Suprapubic skin (tissue), 4 donors: ENCODE measurements around the gene SP100. TPM values are rescaled to one million over a fixed set of nuclear protein-coding genes. Genes with fewer than 3 reads are reported as not detected.
"Not testable (repeated sequence)": the region's sequence is repeated elsewhere in the genome, so short reads cannot be mapped to it uniquely, and the experiment has no call there.

ENCODE experiments used
- DNase-seq, 2 donors: peaks; one replicate each; pipeline ENCODE4 v3.0.0-alpha.2; 2019; ENCODE audit warnings: low spot score in 2 of 2
- H3K27ac ChIP-seq: fragments of 200-600 bp; sonication (generic); one replicate; pipeline ENCODE4 v1.5.1; 2019
- H3K27me3 ChIP-seq: fragments of 200-600 bp; sonication (generic); one replicate; pipeline ENCODE4 v1.5.1; 2019
- H3K36me3 ChIP-seq: fragments of 200-600 bp; sonication (generic); one replicate; pipeline ENCODE4 v1.5.1; 2019
- H3K4me1 ChIP-seq: fragments of 200-600 bp; sonication (generic); one replicate; pipeline ENCODE4 v1.5.1; 2019
- H3K4me3 ChIP-seq: fragments of 200-600 bp; sonication (generic); one replicate; pipeline ENCODE4 v1.5.1; 2019; ENCODE audit warnings: mild to moderate bottlenecking
- H3K9me3 ChIP-seq: fragments of 200-600 bp; sonication (generic); one replicate; pipeline ENCODE4 v1.5.1; 2019
- EP300 ChIP-seq: sonication (generic); formaldehyde crosslinking; IDR thresholded peaks from one replicate; pipeline ENCODE4 v1.6.1; 2017; ENCODE audit warnings: antibody characterized with exemption
- POLR2A ChIP-seq, 2 donors: fragments of 450-650 bp; IDR thresholded peaks; one replicate each; pipeline ENCODE4 v1.6.1; 2017; ENCODE audit warnings: antibody characterized with exemption in 2 of 2, mild to moderate bottlenecking in 2 of 2, moderate library complexity in 2 of 2
- POLR2AphosphoS5 ChIP-seq, 3 donors: sonication (generic); formaldehyde crosslinking; IDR thresholded peaks; one replicate each; pipeline ENCODE4 v1.6.1; 2017; ENCODE audit warnings: antibody characterized with exemption in 3 of 3
- WGBS: methylation state at CpG from one replicate; pipeline ENCODE4 v1.1.5; 2018; 5-methylcytosine and 5-hydroxymethylcytosine counted together
- total RNA-seq, 4 donors: library from RNA; depleted of rRNA; stranded (reverse); fragments of >200 nt; gene quantifications; one replicate each; pipeline ENCODE4 v1.1.0, GENCODE V29; 2016
- TF ChIP-seq, protein P1 (sequence below), 2 donors: fragments of 200-600 bp in 1 of 2; fragments of 450-650 bp in 1 of 2; sonication (generic) in 1 of 2; IDR thresholded peaks; one replicate each; pipeline ENCODE4 v1.5.1; 2016 to 2019; ENCODE audit warnings: antibody characterized with exemption in 2 of 2, mild to moderate bottlenecking in 1 of 2, moderate library complexity in 1 of 2

The SP100 gene
- total RNA-seq, 4 donors from 2014 or later = 38.7 to 118 (median 65.6) TPM

DNA sequence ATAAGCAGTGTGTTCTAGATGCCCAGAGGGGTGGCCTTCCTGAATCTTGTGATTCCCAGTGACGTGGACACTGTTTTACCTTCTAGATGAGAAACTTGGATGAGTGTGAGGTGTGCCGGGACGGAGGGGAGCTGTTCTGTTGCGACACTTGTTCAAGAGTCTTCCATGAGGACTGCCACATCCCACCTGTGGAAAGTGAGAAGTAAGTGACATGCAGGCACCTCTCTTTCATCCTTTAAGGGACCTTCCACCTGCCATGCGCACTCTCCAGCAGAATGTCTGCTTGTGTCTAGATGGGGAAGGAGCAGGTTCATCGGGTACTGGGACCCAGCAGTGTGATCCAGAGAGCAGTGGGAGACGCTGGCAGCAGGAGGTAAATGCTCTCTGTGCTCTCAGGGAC, 16.0 kb upstream of the SP100 start:
- H3K9me3 ChIP-seq = no peaks in the 10 kb centered on the region
- no peak overlapping the region for H3K4me3 ChIP-seq
- H3K27me3 ChIP-seq = no peaks in the 10 kb centered on the region
- TF ChIP-seq POLR2A (IDR thresholded peaks at IDR 0.05) = no peak
- no peak for TF ChIP-seq EP300
- TF ChIP-seq, protein P1, sequence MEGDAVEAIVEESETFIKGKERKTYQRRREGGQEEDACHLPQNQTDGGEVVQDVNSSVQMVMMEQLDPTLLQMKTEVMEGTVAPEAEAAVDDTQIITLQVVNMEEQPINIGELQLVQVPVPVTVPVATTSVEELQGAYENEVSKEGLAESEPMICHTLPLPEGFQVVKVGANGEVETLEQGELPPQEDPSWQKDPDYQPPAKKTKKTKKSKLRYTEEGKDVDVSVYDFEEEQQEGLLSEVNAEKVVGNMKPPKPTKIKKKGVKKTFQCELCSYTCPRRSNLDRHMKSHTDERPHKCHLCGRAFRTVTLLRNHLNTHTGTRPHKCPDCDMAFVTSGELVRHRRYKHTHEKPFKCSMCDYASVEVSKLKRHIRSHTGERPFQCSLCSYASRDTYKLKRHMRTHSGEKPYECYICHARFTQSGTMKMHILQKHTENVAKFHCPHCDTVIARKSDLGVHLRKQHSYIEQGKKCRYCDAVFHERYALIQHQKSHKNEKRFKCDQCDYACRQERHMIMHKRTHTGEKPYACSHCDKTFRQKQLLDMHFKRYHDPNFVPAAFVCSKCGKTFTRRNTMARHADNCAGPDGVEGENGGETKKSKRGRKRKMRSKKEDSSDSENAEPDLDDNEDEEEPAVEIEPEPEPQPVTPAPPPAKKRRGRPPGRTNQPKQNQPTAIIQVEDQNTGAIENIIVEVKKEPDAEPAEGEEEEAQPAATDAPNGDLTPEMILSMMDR (IDR thresholded peaks at IDR 0.05) = no peak
- no peak for TF ChIP-seq POLR2AphosphoS5 (IDR thresholded peaks at IDR 0.05)
- peaks cover 20% of the 10 kb centered on the region for H3K36me3 ChIP-seq
- no peaks in the 10 kb centered on the region for H3K4me1 ChIP-seq
- WGBS = 89% methylated on average over 7 of the region's 7 CpGs
- no peak overlapping the region for H3K27ac ChIP-seq
- DNase-seq = no peak

DNA sequence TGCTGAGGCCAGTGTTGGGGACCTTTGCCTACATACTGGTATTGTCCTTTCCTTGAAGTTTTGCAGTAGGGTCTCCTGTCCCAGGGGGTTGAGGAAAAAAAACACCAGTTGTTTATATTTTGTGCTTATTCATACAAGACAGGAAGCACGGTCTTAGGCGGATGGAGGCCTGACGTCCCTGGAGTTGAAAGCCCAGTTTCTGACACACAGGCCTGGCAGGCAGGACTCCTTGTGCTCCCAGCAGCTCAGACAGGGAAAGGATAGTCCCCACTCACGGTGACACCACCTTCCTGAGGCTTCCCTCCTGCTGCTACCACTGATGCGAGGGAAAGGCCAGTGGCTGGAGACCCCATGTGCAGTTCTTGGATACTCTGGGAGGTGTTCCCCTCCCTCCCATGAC, 15.5 kb upstream of the SP100 start:
- TF ChIP-seq, protein P1 (IDR thresholded peaks at IDR 0.05) = no peak
- TF ChIP-seq EP300 (no peak), POLR2A (IDR thresholded peaks at IDR 0.05) (no peak), POLR2AphosphoS5 (IDR thresholded peaks at IDR 0.05) (no peak)
- DNase-seq = no peak
- Histone ChIP-seq H3K27ac (no peak overlapping the region), H3K27me3 (no peaks in the 10 kb centered on the region), H3K4me3 (no peak overlapping the region), H3K4me1 (no peaks in the 10 kb centered on the region), H3K36me3 (peaks cover 20% of the 10 kb centered on the region), H3K9me3 (no peaks in the 10 kb centered on the region)
- 63% methylated on average over 5 of the region's 5 CpGs for WGBS

DNA sequence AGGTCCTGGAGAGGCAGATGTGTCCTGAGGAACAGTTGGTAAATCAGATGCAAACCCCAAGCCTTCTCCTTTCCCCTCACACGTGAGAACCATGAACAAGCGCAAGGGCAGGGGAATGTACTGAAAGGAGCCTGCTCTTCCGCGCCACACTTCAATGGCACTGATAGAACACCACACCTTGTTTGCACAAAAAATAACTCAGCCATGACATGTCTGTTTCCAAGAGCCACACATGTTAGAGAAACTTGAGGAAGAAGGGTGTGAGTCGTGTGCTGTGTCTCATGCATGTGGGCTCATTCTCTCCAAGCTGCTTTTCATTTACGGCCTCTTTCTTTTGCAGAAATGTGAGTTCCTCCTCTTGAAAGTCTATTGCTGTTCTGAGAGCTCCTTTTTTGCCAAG, 15.0 kb upstream of the SP100 start:
- not testable (repeated sequence) for H3K27ac ChIP-seq, H3K4me1 ChIP-seq, DNase-seq, H3K9me3 ChIP-seq, H3K27me3 ChIP-seq, H3K4me3 ChIP-seq
- WGBS = no CpG with 5 or more reads among the region's 6 CpGs
- peaks cover 18% of the 10 kb centered on the region for H3K36me3 ChIP-seq

DNA sequence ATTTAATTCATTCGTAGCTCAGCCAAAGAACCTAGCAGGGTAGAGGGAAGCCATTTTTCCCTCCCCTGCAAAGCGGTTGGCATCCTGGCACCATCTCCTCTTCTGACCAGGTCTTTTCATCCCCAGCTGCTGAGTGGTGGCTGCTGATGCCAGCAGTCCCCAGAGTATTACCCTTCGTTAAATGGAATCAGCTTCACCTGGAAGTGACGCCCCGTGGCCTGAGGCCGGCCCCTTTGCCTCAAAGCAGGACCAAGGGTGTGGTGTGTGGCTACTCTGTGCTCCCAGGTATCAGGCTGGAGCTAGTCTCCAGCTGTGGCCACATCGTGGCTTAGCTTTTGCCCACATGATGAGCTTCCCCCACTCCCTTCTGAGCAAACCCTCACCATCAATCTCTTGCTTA, 12.3 kb upstream of the SP100 start:
- Histone ChIP-seq H3K27ac (no peak overlapping the region), H3K4me1 (peaks cover 4% of the 10 kb centered on the region), H3K9me3 (no peaks in the 10 kb centered on the region), H3K4me3 (no peak overlapping the region), H3K36me3 (peaks cover 17% of the 10 kb centered on the region), H3K27me3 (no peaks in the 10 kb centered on the region)
- TF ChIP-seq EP300 (no peak), POLR2A (IDR thresholded peaks at IDR 0.05) (no peak), POLR2AphosphoS5 (IDR thresholded peaks at IDR 0.05) (no peak)
- TF ChIP-seq, protein P1 (IDR thresholded peaks at IDR 0.05) = no peak
- 86% methylated on average over 6 of the region's 7 CpGs for WGBS
- DNase-seq = no peak

DNA sequence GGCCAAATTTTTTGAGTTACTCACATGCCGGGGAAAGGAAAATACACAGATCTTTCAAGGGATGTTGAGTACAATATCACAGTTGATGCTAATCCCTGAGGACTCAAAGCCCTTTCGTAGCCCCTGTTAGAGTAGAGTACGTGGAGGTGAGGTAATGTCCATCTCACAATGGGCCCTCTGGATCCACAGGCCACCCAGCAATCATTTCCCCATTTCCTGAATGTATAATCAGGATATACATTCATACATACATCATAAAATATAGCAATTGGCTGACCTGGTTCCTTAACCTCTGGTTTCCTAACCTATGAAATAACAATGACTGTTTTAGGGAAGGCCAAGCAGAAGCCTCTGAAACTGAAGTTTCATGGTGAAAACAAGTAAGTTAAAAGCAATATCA, 10.2 kb upstream of the SP100 start:
- 89% methylated on average over 3 of the region's 3 CpGs for WGBS
- peaks cover 16% of the 10 kb centered on the region for H3K4me1 ChIP-seq

More for the DNA sequence above, 10.2 kb upstream of the SP100 start:
- no peak overlapping the region for H3K4me3 ChIP-seq
- no peaks in the 10 kb centered on the region for H3K27me3 ChIP-seq
- TF ChIP-seq POLR2AphosphoS5 (IDR thresholded peaks at IDR 0.05) (no peak), POLR2A (IDR thresholded peaks at IDR 0.05) (no peak), EP300 (no peak)
- TF ChIP-seq, protein P1 (IDR thresholded peaks at IDR 0.05) = no peak
- H3K9me3 ChIP-seq = no peaks in the 10 kb centered on the region
- DNase-seq = no peak
- H3K36me3 ChIP-seq = peaks cover 9% of the 10 kb centered on the region
- no peak overlapping the region for H3K27ac ChIP-seq
